Adrenal gland (tissue), 12 donors: ENCODE data around the gene EML1. TPM values are rescaled to one million over a fixed set of nuclear protein-coding genes. Genes with fewer than 3 reads are reported as not detected.

ENCODE experiments used
- DNase-seq, 7 donors: peaks; one replicate each; pipeline ENCODE4 v3.0.0-alpha.2; 2019 to 2020
- H3K27ac ChIP-seq, 5 donors: fragments of 200-600 bp; sonication (generic) in 4 of 5; 1 replicate in 3 of 5; 2 replicates in 2 of 5; pipeline versions ENCODE4 v1.5.1 to v1.8.0; 2016 to 2020; ENCODE audit warnings: mild to moderate bottlenecking in 1 of 5
- H3K27me3 ChIP-seq: fragments of 200-600 bp; 2 replicates; pipeline ENCODE4 v1.8.0; 2021
- H3K36me3 ChIP-seq, 2 donors: fragments of 200-600 bp; replicated peaks in 1 of 2; 1 replicate in 1 of 2; 2 replicates in 1 of 2; pipeline versions ENCODE4 v1.5.1 to v1.8.0; 2018 to 2022
- H3K4me1 ChIP-seq, 2 donors: fragments of 200-600 bp; replicated peaks in 1 of 2; 1 replicate in 1 of 2; 2 replicates in 1 of 2; pipeline versions ENCODE4 v1.5.1 to v1.8.0; 2018 to 2021
- H3K4me3 ChIP-seq, 4 donors: fragments of 200-600 bp; sonication (generic) in 3 of 4; one replicate each; pipeline ENCODE4 v1.5.1; 2016 to 2018
- H3K9me3 ChIP-seq, 3 donors: fragments of 200-600 bp; sonication (generic) in 1 of 3; replicated peaks in 1 of 3; 1 replicate in 2 of 3; 2 replicates in 1 of 3; pipeline versions ENCODE4 v1.5.1 to v1.8.0; 2016 to 2021
- CTCF ChIP-seq, 6 experiments: fragments of 450-650 bp in 4 of 6; fragments of 200-600 bp in 2 of 6; sonication (generic) in 1 of 6; IDR thresholded peaks; 1 replicate in 5 of 6; 2 replicates in 1 of 6; pipeline versions ENCODE4 v1.5.1 to v1.8.0; 2016 to 2021; ENCODE audit warnings: antibody characterized with exemption in 6 of 6, mild to moderate bottlenecking in 2 of 6, moderate library complexity in 1 of 6
- POLR2A ChIP-seq, 2 donors: fragments of 450-650 bp; IDR thresholded peaks; one replicate each; pipeline ENCODE4 v1.6.1; 2017; ENCODE audit warnings: antibody characterized with exemption in 2 of 2, mild to moderate bottlenecking in 2 of 2, moderate library complexity in 1 of 2
- WGBS, 4 donors: extraction: QIAGEN DNeasy Blood & Tissue Kit in 2 of 4; methylation state at CpG; one replicate each; pipeline versions ENCODE4 v1.1.5 to v1.1.7; 2013 to 2017; 5-methylcytosine and 5-hydroxymethylcytosine counted together
- intact Hi-C, 2 donors: fragments of 100-400 bp; cut with DNase I; formaldehyde crosslinking; loops; one replicate each; pipeline versions ENCODE4 v1.14.1 to v1.15.0; 2022 to 2023
- polyA plus RNA-seq, 3 donors: library from polyadenylated mRNA; stranded (reverse); fragments of 200-250 nt in 2 of 3; fragments of 350-450 nt in 1 of 3; fragmentation: Illumina TruSeq in 1 of 3; extraction: RNeasy Lipid Tissue Mini Kit (QIAGEN cat#74804) in 1 of 3; gene quantifications; one replicate each; pipeline ENCODE4 v1.2.3, GENCODE V29; 2013 to 2014
- total RNA-seq, 9 donors: library from RNA; depleted of rRNA in 4 of 9; stranded (reverse); fragments of >200 nt in 4 of 9; fragments of 120-200 nt in 1 of 9; fragmentation: NEBNext Ultra II Directional in 1 of 9; extraction: Animal tissue kit (Norgen Biotek cat#: 25700) in 1 of 9; gene quantifications; one replicate each; pipeline versions ENCODE4 v1.1.0 to v1.2.4, GENCODE V29; 2013 to 2023
- donor health status: healthy with polysubstance abuse.
- donor health status: Bipolar disorder and iron deficiency.
- donor health status: DM: yes; HTN: yes; CAD: no.
- donor health status: DM: no; HTN: no; CAD: no.
- donor health status: DM: no; HTN: no; CAD: no.
- donor health status: DM: yes; HTN: yes; CAD: no.

The EML1 gene
- total and polyA plus RNA-seq, 12 donors = 5.5 to 59.5 (median 16.2) TPM

GRCh38 chr14:99937475-99938244 is 144.4 kb downstream of the EML1 start:
- H3K27me3 ChIP-seq = no peaks in the 10 kb centered on the region
- intact Hi-C loops = no loop called here
- H3K36me3 ChIP-seq = peaks cover 0 to 11% of the 10 kb centered on the region in 2 donors
- no peak overlapping the region for H3K27ac ChIP-seq
- no peak for TF ChIP-seq POLR2A (IDR thresholded peaks at IDR 0.05)
- TF ChIP-seq CTCF (IDR thresholded peaks at IDR 0.05) = no peak
- no peak overlapping the region for H3K4me3 ChIP-seq
- H3K9me3 ChIP-seq = no peaks in the 10 kb centered on the region
- H3K4me1 ChIP-seq = no peaks in the 10 kb centered on the region
- DNase-seq = no peak
- 80 to 90% (median 87%) methylated on average over 13 to 14 of the region's 14 CpGs for WGBS, 4 donors

GRCh38 chr14:99938376-99938775 is 145.2 kb downstream of the EML1 start:
- intact Hi-C loops = no loop called here
- H3K4me3 ChIP-seq = no peak overlapping the region
- H3K27me3 ChIP-seq = no peaks in the 10 kb centered on the region
- H3K27ac ChIP-seq = no peak overlapping the region
- DNase-seq = no peak
- H3K9me3 ChIP-seq = no peaks in the 10 kb centered on the region
- H3K4me1 ChIP-seq = no peaks in the 10 kb centered on the region
- H3K36me3 ChIP-seq = peaks cover 0 to 11% of the 10 kb centered on the region in 2 donors
- 89 to 95% (median 93%) methylated on average over 7 to 8 of the region's 8 CpGs for WGBS, 4 donors
- no peak for TF ChIP-seq POLR2A (IDR thresholded peaks at IDR 0.05)
- TF ChIP-seq CTCF (IDR thresholded peaks at IDR 0.05) = no peak

GRCh38 chr14:99938896-99939295 is 145.7 kb downstream of the EML1 start:
- no peak overlapping the region for H3K4me3 ChIP-seq
- 95 to 98% (median 96%) methylated on average over 13 to 15 of the region's 15 CpGs for WGBS, 4 donors
- no peak for DNase-seq
- intact Hi-C loops = no loop called here
- TF ChIP-seq CTCF (IDR thresholded peaks at IDR 0.05) = no peak
- no peak for TF ChIP-seq POLR2A (IDR thresholded peaks at IDR 0.05)
- H3K4me1 ChIP-seq = no peaks in the 10 kb centered on the region
- H3K27ac ChIP-seq = no peak overlapping the region
- H3K27me3 ChIP-seq = no peaks in the 10 kb centered on the region
- no peaks in the 10 kb centered on the region for H3K9me3 ChIP-seq
- H3K36me3 ChIP-seq = peaks cover 0 to 11% of the 10 kb centered on the region in 2 donors

- DNase-seq = no peak
- H3K9me3 ChIP-seq = no peaks in the 10 kb centered on the region
Observed at GRCh38 chr14:99939421-99939820, 146.2 kb downstream of the EML1 start.

More at GRCh38 chr14:99939421-99939820, 146.2 kb downstream of the EML1 start:
- Histone ChIP-seq H3K4me1 (no peaks in the 10 kb centered on the region), H3K27me3 (no peaks in the 10 kb centered on the region), H3K4me3 (no peak overlapping the region), H3K27ac (no peak overlapping the region), H3K36me3 (peaks cover 0 to 11% of the 10 kb centered on the region in 2 donors)
- intact Hi-C loops = no loop called here
- WGBS, 4 donors = 92 to 96% (median 94%) methylated on average over 16 to 17 of the region's 17 CpGs
- no peak for TF ChIP-seq POLR2A (IDR thresholded peaks at IDR 0.05)
- TF ChIP-seq CTCF (IDR thresholded peaks at IDR 0.05) = no peak
